GM12873 (cell line): ENCODE data around the gene MYPN.

Experiments used
- CTCF ChIP-seq: IDR thresholded peaks from 2 replicates; pipeline ENCODE4 v1.5.1; 2012; ENCODE audit warnings: low read depth, mild to moderate bottlenecking, moderate library complexity, low read length, control low read depth; ENCODE audit not compliant: insufficient read depth; ENCODE audit errors: missing control alignments

The MYPN gene

GRCh38 chr10:68176797-68177196, 67.5 kb downstream of the MYPN start:
- no peak for TF ChIP-seq CTCF

DNA sequence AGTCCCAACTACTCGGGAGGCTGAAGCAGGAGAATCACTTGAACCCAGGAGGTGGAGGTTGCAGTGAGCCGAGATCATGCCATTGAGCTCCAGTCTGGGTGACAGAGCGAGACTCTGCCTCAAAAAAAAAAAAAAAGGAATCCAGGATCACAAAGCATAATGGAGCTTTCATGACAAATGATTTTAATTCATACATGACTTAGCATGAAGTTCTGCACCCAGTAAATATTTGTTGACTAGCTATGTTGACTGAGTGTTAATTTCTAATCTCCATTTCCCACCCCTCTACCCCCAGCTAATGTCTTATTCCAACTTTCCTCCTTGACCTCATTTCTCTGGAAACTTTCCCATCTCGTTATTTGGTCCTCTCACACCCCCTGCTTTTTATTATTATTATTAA, 69.3 kb downstream of the MYPN start:
- no peak for TF ChIP-seq CTCF

DNA sequence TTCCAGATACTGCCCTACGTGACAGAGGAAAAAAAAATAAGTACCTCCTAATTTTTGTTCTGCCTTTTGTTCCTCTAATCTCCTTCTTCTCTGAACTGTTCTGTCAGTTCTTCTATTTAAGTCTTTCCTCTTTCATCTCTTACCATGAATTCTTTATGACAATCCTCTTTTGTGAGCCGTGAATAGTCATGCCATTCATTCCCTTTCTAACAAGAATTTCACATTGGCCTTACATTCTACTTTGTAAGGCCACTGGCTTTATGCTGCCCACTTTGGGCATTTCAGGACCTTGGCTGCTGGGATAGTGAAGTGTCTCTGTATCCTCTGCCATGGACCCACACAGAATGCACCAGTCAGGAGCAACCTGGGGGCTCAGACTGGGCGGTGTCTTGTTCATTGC, 69.7 kb downstream of the MYPN start:
- TF ChIP-seq CTCF = no peak

DNA sequence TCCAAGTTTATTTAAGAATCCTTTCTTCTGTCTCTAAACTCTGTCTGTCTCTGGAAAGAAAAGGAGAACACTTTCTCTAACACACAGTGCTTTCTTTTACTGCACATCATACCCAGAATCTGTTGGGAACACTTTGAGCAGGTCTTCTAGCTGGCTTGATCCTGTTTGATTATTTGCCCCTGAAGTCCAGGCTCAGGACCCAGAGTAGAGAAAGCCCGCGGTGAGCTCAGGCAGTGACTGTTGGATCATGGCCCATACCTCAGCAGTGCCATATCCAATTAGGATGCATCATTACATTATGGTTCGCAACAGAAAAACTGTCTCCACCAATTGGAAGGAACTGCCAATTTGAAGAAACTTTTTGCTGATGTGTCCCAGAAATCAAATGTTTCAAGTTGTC, 71.2 kb downstream of the MYPN start:
- TF ChIP-seq CTCF = no peak

DNA sequence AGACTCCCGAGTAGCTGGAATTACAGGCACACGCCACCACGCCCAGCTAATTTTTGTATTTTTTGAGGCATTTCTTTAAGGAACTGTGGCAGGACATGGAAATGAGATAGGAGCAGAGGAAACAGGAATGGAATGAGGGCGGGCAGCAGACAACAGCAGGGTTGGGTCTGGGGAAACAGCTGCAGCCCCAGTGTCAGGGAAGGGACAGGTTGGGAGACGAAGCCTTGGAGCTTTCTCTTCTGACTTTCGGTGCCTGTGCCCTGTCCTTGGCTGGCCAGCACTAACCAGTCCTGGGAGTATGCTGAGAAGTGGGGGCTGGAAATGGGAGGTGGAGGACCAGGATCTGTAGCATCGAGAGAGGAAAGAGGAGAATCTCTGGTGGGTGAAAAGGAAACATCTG, 75.3 kb downstream of the MYPN start:
- no peak for TF ChIP-seq CTCF

- no peak for TF ChIP-seq CTCF
Measured at GRCh38 chr10:68185085-68185484, 75.8 kb downstream of the MYPN start.

DNA sequence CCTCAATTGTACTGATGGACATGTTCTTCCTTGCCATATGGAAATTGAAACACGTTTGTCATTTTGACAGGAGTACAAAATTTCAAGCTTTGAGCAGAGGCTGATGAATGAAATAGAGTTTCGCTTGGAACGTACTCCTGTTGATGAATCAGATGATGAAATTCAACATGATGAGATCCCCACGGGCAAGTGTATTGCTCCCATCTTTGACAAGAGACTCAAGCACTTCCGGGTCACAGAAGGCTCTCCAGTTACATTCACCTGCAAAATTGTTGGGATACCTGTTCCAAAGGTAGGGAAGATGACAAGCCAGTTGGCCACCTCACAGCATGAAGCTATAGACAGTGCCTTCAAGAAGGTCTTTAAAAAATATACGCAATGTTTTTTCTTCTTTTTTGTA, 79.5 kb downstream of the MYPN start:
- TF ChIP-seq CTCF = no peak

GRCh38 chr10:68192113-68192512, 82.8 kb downstream of the MYPN start:
- no peak for TF ChIP-seq CTCF
